ENCODE measurements around the gene KIRREL3. TPM values are rescaled to one million over a fixed set of nuclear protein-coding genes. Genes with fewer than 3 reads are reported as not detected.

The KIRREL3 gene
- polyA plus RNA-seq, 1 donor (not counting 4 experiments of a cell fraction or from before 2014, with no cell fraction given): 0.04 TPM

- Histone ChIP-seq H4K20me1 (ENCODE audit: control insufficient read depth, extremely low read depth, insufficient read depth, low read length) (no peaks in the 10 kb centered on the region), H3K36me3 (ENCODE audit: control insufficient read depth in 2 of 2, extremely low read depth in 1 of 2, insufficient read depth in 2 of 2, low read length in 2 of 2) (no peaks in the 10 kb centered on the region), H3K9me3 (ENCODE audit: control insufficient read depth, low read depth, low read length) (no peaks in the 10 kb centered on the region), H3K27ac (ENCODE audit: control insufficient read depth, insufficient read depth, low read length) (no peak overlapping the region), H3K9me1 (ENCODE audit: control insufficient read depth, extremely low read depth, insufficient read depth, low read length) (no peaks in the 10 kb centered on the region), H2AFZ (ENCODE audit: control insufficient read depth, low read length) (no peak overlapping the region), H3K4me2 (ENCODE audit: control insufficient read depth, extremely low read depth, insufficient read depth, low read depth, low read length) (no peak overlapping the region), H3K9ac (ENCODE audit: control insufficient read depth, extremely low read depth, insufficient read depth, low read length) (no peak overlapping the region), H3K4me3 (ENCODE audit: control insufficient read depth in 2 of 3, extremely low read depth in 1 of 3, insufficient read depth in 2 of 3, low read depth in 1 of 3, low read length in 3 of 3) (no peak overlapping the region), H3K79me2 (ENCODE audit: control insufficient read depth, insufficient read depth, low read length) (no peaks in the 10 kb centered on the region), H3K27me3 (ENCODE audit: control insufficient read depth, extremely low read depth, insufficient read depth, low read length) (peaks cover 4% of the 10 kb centered on the region), H3K4me1 (ENCODE audit: control insufficient read depth, extremely low read depth, insufficient read depth, low read length) (no peaks in the 10 kb centered on the region)
- TF ChIP-seq EZH2 (IDR thresholded peaks at IDR 0.05; ENCODE audit: low read length) (no peak), CTCF (optimal IDR thresholded peaks at IDR 0.05 in 1 of 3, IDR thresholded peaks at IDR 0.05 in 1 of 3, conservative IDR thresholded peaks at IDR 0.05 in 1 of 3; ENCODE audit: extremely low read depth in 1 of 3, insufficient read depth in 2 of 3, low read length in 3 of 3) (no peak)
- dilution Hi-C loops (cut with MboI; ENCODE audit: extremely low pct_ligation_motif_present, low sequenced_read_pairs): no loop called here
- no peak for FAIRE-seq
- DNase-seq (ENCODE audit: low read depth, low spot score): no peak
These were observed 405.6 kb downstream of the KIRREL3 start for GRCh38 chr11:126594921-126595367.

GRCh38 chr11:126592496-126593410, 407.8 kb downstream of the KIRREL3 start:
- H3K27ac ChIP-seq (ENCODE audit: control insufficient read depth, insufficient read depth, low read length): no peak overlapping the region
- dilution Hi-C loops (cut with MboI; ENCODE audit: extremely low pct_ligation_motif_present, low sequenced_read_pairs): no loop called here
- no peak overlapping the region for H3K9ac ChIP-seq (ENCODE audit: control insufficient read depth, extremely low read depth, insufficient read depth, low read length)

More at GRCh38 chr11:126592496-126593410, 407.8 kb downstream of the KIRREL3 start:
- Histone ChIP-seq H3K4me3 (ENCODE audit: control insufficient read depth in 2 of 3, extremely low read depth in 1 of 3, insufficient read depth in 2 of 3, low read depth in 1 of 3, low read length in 3 of 3) (no peak overlapping the region), H4K20me1 (ENCODE audit: control insufficient read depth, extremely low read depth, insufficient read depth, low read length) (no peaks in the 10 kb centered on the region), H3K36me3 (ENCODE audit: control insufficient read depth in 2 of 2, extremely low read depth in 1 of 2, insufficient read depth in 2 of 2, low read length in 2 of 2) (no peaks in the 10 kb centered on the region), H3K4me2 (ENCODE audit: control insufficient read depth, extremely low read depth, insufficient read depth, low read depth, low read length) (no peak overlapping the region), H3K27me3 (ENCODE audit: control insufficient read depth, extremely low read depth, insufficient read depth, low read length) (no peaks in the 10 kb centered on the region), H3K4me1 (ENCODE audit: control insufficient read depth, extremely low read depth, insufficient read depth, low read length) (no peaks in the 10 kb centered on the region), H3K9me1 (ENCODE audit: control insufficient read depth, extremely low read depth, insufficient read depth, low read length) (no peaks in the 10 kb centered on the region), H3K9me3 (ENCODE audit: control insufficient read depth, low read depth, low read length) (no peaks in the 10 kb centered on the region), H2AFZ (ENCODE audit: control insufficient read depth, low read length) (peak overlapping the region; percentile 54), H3K79me2 (ENCODE audit: control insufficient read depth, insufficient read depth, low read length) (no peaks in the 10 kb centered on the region)
- no peak for FAIRE-seq
- TF ChIP-seq CTCF (optimal IDR thresholded peaks at IDR 0.05 in 1 of 3, IDR thresholded peaks at IDR 0.05 in 1 of 3, conservative IDR thresholded peaks at IDR 0.05 in 1 of 3; ENCODE audit: extremely low read depth in 1 of 3, insufficient read depth in 2 of 3, low read length in 3 of 3) (no peak), EZH2 (IDR thresholded peaks at IDR 0.05; ENCODE audit: low read length) (no peak)
- no peak for DNase-seq (ENCODE audit: low read depth, low spot score)
